GM12801 (cell line): ENCODE measurements around the gene TSTD1.

Experiments
- TF ChIP-seq, protein P1 (sequence below): IDR thresholded peaks from one replicate; pipeline ENCODE4 v1.5.1; 2011; ENCODE audit warnings: control low read depth; ENCODE audit not compliant: insufficient read length; ENCODE audit errors: extremely low read depth

TSTD1 gene

DNA sequence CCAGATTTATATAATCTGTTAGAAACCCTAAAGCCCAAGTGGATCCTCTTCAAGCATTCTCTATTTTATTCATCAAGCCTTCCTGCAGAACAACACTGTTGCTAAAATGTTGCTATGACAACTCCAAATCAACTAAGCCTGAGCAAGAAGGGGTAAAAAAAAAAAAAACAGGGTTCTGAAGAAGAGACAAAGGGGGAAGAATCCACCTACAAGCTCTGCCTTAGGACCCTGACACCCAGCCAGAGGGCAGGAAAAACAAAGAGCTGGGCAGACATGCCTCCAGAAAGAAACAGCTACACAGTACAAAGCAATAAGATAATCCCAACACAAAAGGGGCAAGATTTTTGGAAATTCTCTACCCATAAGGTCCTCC is 5.8 kb upstream of the TSTD1 start:
- TF ChIP-seq, protein P1, sequence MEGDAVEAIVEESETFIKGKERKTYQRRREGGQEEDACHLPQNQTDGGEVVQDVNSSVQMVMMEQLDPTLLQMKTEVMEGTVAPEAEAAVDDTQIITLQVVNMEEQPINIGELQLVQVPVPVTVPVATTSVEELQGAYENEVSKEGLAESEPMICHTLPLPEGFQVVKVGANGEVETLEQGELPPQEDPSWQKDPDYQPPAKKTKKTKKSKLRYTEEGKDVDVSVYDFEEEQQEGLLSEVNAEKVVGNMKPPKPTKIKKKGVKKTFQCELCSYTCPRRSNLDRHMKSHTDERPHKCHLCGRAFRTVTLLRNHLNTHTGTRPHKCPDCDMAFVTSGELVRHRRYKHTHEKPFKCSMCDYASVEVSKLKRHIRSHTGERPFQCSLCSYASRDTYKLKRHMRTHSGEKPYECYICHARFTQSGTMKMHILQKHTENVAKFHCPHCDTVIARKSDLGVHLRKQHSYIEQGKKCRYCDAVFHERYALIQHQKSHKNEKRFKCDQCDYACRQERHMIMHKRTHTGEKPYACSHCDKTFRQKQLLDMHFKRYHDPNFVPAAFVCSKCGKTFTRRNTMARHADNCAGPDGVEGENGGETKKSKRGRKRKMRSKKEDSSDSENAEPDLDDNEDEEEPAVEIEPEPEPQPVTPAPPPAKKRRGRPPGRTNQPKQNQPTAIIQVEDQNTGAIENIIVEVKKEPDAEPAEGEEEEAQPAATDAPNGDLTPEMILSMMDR = no peak

DNA sequence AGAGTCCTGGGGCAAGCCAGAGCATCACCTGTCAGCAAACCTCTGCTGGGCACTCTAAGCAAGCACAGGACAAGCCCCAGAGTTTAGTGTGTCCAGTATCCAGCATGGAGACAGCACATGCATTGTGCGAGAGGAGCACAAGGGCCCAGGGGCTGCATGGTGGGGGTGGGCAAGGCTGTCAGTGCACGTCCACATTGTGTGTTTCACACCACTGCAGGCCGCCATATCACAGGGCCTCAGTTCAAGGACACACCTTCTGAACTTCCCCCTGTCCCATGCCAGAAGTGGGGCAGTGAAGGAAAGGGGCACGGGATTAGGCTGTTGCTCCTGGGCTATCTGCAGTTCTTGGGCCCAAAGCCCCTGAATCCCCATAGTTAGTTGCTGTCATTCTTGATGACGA is 782 bp upstream of the TSTD1 start:
- TF ChIP-seq, protein P1 = no peak

DNA sequence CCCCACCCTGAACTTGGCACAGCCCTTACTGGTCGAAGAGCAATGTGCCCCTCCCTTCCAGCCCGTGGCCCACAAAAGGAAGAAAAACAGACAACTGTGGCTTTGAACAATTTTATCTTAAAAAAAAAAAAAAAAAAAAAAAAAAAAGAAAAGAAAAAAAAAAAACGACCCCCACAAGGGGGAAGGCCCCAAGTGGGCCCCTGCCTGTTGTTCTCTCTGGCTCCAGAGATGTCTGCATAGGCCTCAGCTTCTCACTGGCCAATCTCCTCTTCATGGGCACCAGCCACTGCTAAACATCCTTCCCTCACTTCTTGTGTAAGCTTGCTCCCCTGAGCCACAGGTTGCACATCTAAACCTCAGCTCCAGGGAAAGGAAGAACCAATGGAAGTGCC is 386 bp upstream of the TSTD1 start:
- TF ChIP-seq, protein P1 = no peak

DNA sequence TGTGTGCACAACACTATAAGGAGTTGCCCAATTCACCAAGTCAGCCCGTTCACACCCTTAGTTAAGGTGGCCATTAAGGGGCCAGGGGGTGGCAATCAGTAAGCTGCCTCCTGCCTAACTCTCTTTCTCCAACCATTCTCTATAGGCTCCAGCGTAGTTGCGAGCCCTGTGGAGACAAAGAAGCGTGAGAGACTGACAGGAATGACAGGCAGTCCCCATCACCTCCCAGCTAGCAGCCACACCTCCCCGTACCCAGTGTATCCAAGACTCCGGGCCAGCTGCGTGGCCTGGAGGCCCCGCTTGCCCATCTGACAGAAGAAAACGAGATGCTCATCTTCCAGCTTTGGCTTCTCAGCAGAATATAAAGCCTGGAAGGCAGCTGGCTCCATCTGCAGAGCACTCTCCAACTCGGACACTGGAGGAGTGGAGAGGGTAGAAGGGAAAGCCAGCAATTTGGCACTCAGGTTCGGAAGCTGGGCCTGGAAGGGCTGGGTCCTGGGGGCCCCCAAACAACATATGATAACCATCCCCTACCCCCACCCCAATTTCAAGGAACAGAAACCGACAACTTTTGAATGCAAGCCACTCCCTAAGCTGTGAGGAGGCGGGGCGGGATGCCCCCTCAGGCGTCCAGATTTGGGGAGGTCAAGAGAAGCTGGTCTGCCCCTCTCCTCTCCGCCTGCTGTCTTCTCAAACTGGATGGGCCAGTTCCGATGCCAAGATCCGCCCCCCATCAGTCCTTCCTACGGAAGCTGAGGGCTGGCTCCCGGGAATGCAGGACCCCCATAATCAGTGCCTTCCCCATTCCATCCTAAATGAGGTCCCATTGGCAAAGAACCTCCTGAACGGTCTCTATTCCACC is 872 bp downstream of the TSTD1 start:
- TF ChIP-seq, protein P1 = no peak

DNA sequence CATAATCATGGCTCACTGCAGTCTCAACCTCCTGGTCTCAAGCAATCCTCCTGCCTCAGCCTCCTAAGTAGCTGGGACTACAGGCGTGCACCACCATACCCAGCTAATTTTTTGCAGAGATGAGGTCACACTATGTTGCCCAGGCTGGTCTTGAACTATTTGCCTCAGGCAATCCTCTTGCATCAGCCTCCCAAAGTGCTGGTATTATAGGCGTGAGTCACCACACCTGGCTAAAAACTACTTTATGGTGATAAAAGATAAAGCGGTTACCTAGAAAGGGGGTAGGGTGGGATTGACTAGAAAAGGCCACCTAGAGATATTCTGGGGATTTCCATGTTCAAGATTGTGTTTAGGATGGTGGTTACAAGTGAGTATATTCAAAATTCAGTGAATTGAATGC is 5.0 kb downstream of the TSTD1 start:
- TF ChIP-seq, protein P1 = no peak

DNA sequence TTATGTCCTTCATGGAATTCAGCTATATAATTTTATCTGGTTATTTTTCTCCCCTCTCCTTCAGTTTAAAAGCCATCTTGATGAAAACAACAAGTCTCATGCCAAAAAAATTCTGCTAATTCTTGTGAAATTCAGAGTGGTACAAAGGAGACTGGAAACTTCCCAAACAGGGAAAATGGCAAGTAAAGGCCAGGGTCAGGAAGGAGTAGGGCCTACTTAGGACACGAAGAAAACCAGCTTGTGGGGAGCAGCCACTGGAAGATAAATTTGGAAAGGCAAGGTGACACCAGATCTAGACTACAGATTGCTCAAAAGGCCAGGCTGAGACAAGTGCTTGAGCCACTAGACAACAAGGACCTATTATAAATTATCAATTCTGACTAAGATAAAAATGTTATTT is 6.4 kb downstream of the TSTD1 start:
- TF ChIP-seq, protein P1 = no peak

DNA sequence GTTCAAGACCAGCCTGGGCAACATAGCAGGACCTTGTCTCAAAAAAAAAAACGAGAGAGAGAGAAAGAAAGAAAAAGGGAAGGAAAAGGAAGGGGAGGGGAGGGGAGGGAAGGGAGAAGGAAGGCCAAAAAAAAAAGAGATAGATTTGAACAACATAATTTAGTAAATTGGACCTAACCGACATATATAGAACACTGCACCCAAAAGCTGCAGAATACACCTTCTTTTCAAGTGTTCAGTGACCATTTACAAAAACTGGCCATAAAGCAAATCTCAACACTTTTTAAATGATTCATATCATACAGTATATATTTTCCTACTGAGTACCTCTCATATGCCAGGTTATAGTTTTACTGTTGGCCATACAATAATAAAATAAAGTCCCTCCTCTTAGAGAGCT is 6.9 kb downstream of the TSTD1 start:
- TF ChIP-seq, protein P1 = no peak

DNA sequence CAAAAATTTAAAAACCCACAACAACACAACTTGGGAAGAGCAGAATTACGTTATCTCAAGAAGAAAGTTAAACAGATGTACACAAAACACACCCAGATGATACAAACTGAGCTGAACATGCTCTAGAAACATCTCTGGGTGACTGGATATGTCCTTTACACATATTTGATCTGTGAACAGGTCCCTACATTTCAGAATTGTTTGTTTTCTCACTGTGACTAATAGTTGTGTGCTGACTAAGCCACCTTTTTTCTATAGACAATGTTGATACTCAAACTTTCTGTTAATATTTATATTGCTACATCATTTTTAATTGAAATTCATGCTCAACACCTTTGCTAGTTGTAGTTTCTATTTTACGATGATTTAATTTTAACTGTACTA is 16.8 kb downstream of the TSTD1 start:
- TF ChIP-seq, protein P1 = no peak
